GM21526 (cell line): Measurements from ENCODE around the gene GDF9.

Experiments
- ATAC-seq: cut with Tn5 transposase; IDR thresholded peaks from one replicate; pipeline ENCODE4 v1.9.1; 2021; ENCODE audit warnings: moderate library complexity; ENCODE audit not compliant: unreplicated experiment, low FRiP score

Gene GDF9

GRCh38 chr5:132822650-132823480 lies 43.4 kb downstream of the GDF9 start:
- no peak for ATAC-seq

- no peak for ATAC-seq
These were observed 44.5 kb downstream of the GDF9 start for GRCh38 chr5:132821791-132822190.

- no peak for ATAC-seq
These were observed 44.9 kb downstream of the GDF9 start for GRCh38 chr5:132821350-132821749.

GRCh38 chr5:132820162-132820754 lies 46.0 kb downstream of the GDF9 start:
- ATAC-seq, result no peak

- ATAC-seq, result no peak
These were observed 46.8 kb downstream of the GDF9 start for GRCh38 chr5:132819468-132819867.

GRCh38 chr5:132817011-132817410 lies 49.3 kb downstream of the GDF9 start:
- ATAC-seq, result no peak

- ATAC-seq, result no peak
These were observed 49.7 kb downstream of the GDF9 start for GRCh38 chr5:132816554-132816953.

GRCh38 chr5:132816083-132816482 lies 50.2 kb downstream of the GDF9 start:
- ATAC-seq, result no peak

- no peak for ATAC-seq
These were observed 50.8 kb downstream of the GDF9 start for GRCh38 chr5:132815454-132815853.

GRCh38 chr5:132814503-132815294 lies 51.6 kb downstream of the GDF9 start:
- no peak for ATAC-seq

- ATAC-seq, result no peak
These were observed 52.4 kb downstream of the GDF9 start for GRCh38 chr5:132813599-132814502.

- ATAC-seq, result no peak
These were observed 53.3 kb downstream of the GDF9 start, which contains the start of gene SOWAHA for GRCh38 chr5:132812781-132813598. Gene SOWAHA (plus strand): TSS chr5:132813302. CDS start chr5:132813622, 320 bp downstream.

GRCh38 chr5:132812123-132812765 lies 54.0 kb downstream of the GDF9 start:
- ATAC-seq, result no peak
